ENCODE results near the gene NOTCH3.

NOTCH3 gene

GRCh38 chr19:15170345-15170744 is 30.4 kb downstream of the NOTCH3 start:
- no peak for DNase-seq (ENCODE audit: extremely low read depth in 1 of 2, low read depth in 1 of 2)

GRCh38 chr19:15169541-15170285 is 31.1 kb downstream of the NOTCH3 start:
- DNase-seq (ENCODE audit: extremely low read depth in 1 of 2, low read depth in 1 of 2), result no peak

GRCh38 chr19:15166700-15167099 is 34.1 kb downstream of the NOTCH3 start:
- DNase-seq (ENCODE audit: extremely low read depth in 1 of 2, low read depth in 1 of 2), result no peak

GRCh38 chr19:15161028-15161984 is 39.5 kb downstream of the NOTCH3 start:
- DNase-seq (ENCODE audit: extremely low read depth in 1 of 2, low read depth in 1 of 2), result no peak

GRCh38 chr19:15159251-15159650 is 41.5 kb downstream of the NOTCH3 start:
- DNase-seq (ENCODE audit: extremely low read depth in 1 of 2, low read depth in 1 of 2), result no peak

GRCh38 chr19:15156391-15156790 is 44.4 kb downstream of the NOTCH3 start:
- no peak for DNase-seq (ENCODE audit: extremely low read depth in 1 of 2, low read depth in 1 of 2)

- no peak for DNase-seq (ENCODE audit: extremely low read depth in 1 of 2, low read depth in 1 of 2)
Observed at GRCh38 chr19:15155296-15155695, 45.5 kb downstream of the NOTCH3 start.

- DNase-seq (ENCODE audit: extremely low read depth in 1 of 2, low read depth in 1 of 2), result no peak
Observed at GRCh38 chr19:15154002-15154612, 46.7 kb downstream of the NOTCH3 start.

GRCh38 chr19:15149737-15150136 is 51.1 kb downstream of the NOTCH3 start:
- DNase-seq (ENCODE audit: extremely low read depth in 1 of 2, low read depth in 1 of 2), result no peak

GRCh38 chr19:15147090-15147489 is 53.7 kb downstream of the NOTCH3 start:
- no peak for DNase-seq (ENCODE audit: extremely low read depth in 1 of 2, low read depth in 1 of 2)

GRCh38 chr19:15144046-15144646 is 56.6 kb downstream of the NOTCH3 start:
- DNase-seq (ENCODE audit: extremely low read depth in 1 of 2, low read depth in 1 of 2), result no peak

GRCh38 chr19:15142313-15142712 is 58.5 kb downstream of the NOTCH3 start:
- no peak for DNase-seq (ENCODE audit: extremely low read depth in 1 of 2, low read depth in 1 of 2)

- no peak for DNase-seq (ENCODE audit: extremely low read depth in 1 of 2, low read depth in 1 of 2)
Observed at GRCh38 chr19:15141143-15141542, 59.7 kb downstream of the NOTCH3 start.

- no peak for DNase-seq (ENCODE audit: extremely low read depth in 1 of 2, low read depth in 1 of 2)
Observed at GRCh38 chr19:15138427-15138826, 62.4 kb downstream of the NOTCH3 start.

GRCh38 chr19:15137777-15138176 is 63.0 kb downstream of the NOTCH3 start:
- no peak for DNase-seq (ENCODE audit: extremely low read depth in 1 of 2, low read depth in 1 of 2)

- no peak for DNase-seq (ENCODE audit: extremely low read depth in 1 of 2, low read depth in 1 of 2)
Observed at GRCh38 chr19:15136234-15136954, 64.4 kb downstream of the NOTCH3 start.

- no peak for DNase-seq (ENCODE audit: extremely low read depth in 1 of 2, low read depth in 1 of 2)
Observed at GRCh38 chr19:15129856-15130585, 70.8 kb downstream of the NOTCH3 start.

GRCh38 chr19:15128162-15128770 is 72.5 kb downstream of the NOTCH3 start:
- DNase-seq (ENCODE audit: extremely low read depth in 1 of 2, low read depth in 1 of 2), result no peak

GRCh38 chr19:15126131-15126910 is 74.5 kb downstream of the NOTCH3 start:
- no peak for DNase-seq (ENCODE audit: extremely low read depth in 1 of 2, low read depth in 1 of 2)

Measured in activated CD8-positive, alpha-beta memory T cell treated with anti-CD3 and anti-CD28 coated beads for 1 hour (primary cell).